Stimulated activated CD4-positive, alpha-beta T cell treated with anti-CD3 and anti-CD28 coated beads, TNF-alpha, amount 100 ng/mL, for 1 hour (primary cell): Measurements from ENCODE around the gene XPC.

Source experiments
- DNase-seq, 3 donors: peaks; one replicate each; pipeline ENCODE4 v3.0.0-alpha.2; 2020; ENCODE audit warnings: low read depth in 3 of 3, low spot score in 1 of 3

The XPC gene

GRCh38 chr3:14148041-14148985, 30.1 kb downstream of the XPC start:
- DNase-seq: no peak

DNA sequence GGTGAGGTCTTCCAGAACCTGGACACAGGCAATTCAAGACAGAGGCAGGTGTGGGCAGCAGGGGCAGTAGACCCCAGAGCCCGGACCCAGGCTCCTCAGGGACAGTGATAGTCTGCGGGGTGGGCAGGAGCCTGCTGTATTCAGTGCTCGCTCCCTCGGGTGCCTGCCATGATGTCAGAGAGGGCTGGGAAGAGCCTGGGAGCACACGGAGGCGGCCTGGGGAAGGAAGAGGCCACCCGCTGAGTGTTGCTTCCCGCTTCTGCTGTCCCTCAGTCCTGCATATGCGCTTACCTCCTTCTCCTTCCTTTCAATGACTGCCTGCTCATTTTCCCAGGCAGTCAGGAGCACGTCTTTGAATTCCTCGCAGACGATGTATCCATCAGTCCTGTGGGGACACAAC, 30.8 kb downstream of the XPC start:
- no peak for DNase-seq

GRCh38 chr3:14147066-14147435, 31.4 kb downstream of the XPC start:
- no peak for DNase-seq

DNA sequence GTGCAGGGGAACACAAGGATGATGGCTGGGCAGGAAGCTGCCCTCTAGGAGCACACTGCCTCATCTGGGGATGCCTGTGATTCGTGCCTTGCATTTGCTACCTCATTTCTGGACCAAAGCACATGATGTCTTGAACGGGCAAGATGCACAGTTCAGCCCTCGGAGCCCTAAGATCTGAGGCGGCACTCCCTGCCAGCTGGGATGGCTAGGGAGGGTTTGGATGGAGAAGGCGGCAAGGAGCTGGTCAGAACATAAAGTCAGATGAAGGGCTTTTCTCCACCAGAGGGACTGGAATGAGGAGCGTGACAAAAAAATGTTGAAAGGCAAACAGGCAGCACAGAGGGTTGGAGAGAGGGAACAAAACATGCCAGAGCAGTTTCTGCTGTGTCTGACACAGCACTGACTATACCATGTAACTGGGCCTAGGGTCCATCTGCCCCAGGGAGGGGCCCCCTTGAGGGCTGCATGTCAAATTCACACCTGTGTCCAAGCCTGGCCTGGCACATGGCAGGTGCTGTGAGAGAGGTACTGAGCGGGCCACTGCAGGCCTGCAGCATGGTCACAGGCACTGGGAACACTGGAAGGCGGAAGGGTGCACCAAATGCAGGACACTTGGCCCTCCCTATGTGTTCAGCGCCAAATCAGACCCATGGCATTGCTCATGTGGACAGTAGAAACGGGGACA, 31.9 kb downstream of the XPC start:
- no peak for DNase-seq

GRCh38 chr3:14145670-14146380, 32.6 kb downstream of the XPC start:
- DNase-seq: no peak

- DNase-seq: no peak
Measured at GRCh38 chr3:14145236-14145635, 33.2 kb downstream of the XPC start.

DNA sequence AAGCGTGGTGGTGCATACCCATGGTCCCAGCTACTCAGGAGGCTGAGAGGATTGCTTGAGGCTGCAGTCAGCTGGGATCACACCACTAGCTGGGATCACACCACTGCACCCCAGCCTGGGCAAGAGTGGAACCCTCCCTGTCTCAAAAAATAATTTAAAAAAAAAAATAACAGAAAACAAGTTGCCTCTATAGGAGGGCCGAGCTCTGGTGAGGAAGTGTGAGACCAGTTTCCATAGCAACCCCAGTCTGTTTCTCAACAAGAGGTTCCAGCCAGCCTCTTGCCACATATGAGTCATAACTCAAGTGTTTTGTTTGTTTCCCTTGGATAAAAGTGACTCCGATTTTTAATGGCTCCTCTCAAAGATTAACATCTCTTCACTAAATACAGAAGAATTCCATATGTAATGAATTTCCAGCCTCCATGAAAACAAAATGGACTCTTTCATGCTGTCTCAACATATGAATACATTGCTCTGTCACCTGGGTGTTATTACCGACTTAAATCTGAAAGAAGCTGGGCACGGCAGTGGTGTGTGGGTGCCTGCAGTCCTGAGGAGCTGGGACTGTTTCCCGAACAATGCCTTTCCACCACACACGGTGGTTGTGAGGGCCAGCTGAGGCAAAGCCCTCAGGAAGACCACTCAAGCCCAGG, 33.9 kb downstream of the XPC start:
- DNase-seq: peak in 2 of 3 donors; percentile 48 to 65

- DNase-seq: no peak
Measured at GRCh38 chr3:14143271-14144225, 34.9 kb downstream of the XPC start.

GRCh38 chr3:14142567-14143270, 35.7 kb downstream of the XPC start:
- DNase-seq: no peak

GRCh38 chr3:14141602-14142341, 36.6 kb downstream of the XPC start:
- DNase-seq: no peak

DNA sequence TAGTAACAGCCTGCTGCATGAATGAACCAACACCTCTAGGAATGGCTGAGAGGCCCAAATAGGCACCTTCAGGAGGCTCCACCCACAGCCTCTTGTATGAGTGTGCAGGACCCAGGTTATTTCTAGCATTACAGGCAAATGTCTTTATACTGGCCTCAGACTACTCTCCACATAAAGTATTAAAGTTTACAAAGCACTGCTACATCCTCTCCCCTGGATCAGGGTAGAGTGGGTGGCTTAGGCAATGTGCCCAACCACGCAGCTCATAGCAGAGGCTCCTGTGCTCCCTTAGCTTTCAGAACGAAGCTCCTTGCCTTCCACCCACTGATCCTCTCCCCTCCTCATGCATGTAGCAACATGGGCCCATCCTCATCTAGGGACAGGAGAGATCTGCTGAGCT, 37.3 kb downstream of the XPC start:
- DNase-seq: no peak

- no peak for DNase-seq
Measured at GRCh38 chr3:14140668-14141067, 37.7 kb downstream of the XPC start.

GRCh38 chr3:14139771-14140170, 38.6 kb downstream of the XPC start:
- DNase-seq: no peak

DNA sequence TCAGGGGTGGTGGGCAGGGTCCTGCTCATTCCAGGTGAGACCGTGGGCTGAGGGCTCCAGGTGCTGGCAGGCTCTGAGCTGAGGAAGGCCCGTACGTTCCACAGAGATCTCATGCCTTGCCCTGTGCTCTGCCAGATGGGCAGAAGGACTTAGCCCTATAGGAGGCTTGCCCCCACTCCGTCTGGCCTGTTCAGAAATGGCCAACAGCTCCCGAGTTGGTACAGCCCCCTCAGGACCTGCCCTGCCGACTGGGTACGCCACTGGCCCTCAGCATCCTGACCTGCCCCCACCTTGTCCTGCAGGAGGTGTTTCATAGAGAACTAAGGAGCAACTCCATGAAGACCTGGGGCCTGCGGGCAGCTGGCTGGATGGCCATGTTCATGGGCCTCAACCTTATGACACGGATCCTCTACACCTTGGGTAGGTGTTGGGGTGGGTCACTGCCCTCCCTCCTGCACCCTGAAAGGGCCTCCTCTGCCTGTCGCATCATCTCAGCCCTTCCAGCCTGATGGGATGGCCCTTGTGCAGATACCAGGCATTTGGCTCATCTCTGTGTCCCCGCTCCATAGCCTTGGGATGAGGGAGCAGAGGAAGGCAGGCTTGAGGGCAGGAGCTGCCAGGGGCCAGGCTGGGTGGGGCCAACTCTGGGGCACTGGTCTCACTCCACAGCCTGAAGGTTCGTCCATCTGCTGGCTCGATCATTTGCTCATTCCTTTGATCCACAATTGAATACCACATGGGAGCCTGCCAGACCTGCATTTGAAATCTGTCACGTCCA, 39.3 kb downstream of the XPC start:
- DNase-seq: no peak

DNA sequence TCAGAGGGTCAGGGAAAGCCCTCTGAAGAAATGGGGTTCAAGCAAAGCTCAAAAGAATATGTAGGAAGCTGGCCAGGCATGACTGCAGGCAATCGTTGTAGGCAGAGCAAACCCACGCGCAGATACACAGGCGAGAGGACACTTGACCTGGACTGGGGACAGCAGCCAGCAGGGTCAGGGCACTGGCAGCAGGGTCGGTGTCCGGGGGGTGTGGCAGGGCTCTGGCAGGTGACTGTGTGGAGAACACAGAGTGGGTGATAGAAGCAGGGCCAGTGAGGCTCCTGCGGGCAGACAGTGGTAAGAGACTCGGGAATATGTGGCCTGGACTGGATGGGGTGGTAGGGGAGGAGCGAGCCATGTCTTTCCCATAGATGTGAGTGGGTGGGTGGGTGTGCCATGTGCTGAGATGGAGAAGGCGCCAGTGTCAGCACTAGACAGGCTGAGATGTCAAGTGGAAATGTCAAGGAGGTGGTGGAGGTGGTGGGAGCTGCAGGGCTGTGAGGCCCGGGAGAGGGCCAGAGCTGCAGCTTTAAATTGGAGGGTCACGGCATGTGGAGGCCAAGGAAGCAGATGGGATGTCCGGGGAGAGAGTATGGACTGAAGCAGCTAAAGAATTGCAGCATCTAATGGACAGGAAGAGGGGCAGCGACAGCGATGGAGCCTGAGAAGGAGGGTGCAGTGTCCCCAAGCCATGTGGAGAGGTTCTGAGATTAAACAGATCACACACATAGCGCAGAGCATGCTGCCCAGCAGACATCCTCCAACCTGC, 40.1 kb downstream of the XPC start:
- no peak for DNase-seq

DNA sequence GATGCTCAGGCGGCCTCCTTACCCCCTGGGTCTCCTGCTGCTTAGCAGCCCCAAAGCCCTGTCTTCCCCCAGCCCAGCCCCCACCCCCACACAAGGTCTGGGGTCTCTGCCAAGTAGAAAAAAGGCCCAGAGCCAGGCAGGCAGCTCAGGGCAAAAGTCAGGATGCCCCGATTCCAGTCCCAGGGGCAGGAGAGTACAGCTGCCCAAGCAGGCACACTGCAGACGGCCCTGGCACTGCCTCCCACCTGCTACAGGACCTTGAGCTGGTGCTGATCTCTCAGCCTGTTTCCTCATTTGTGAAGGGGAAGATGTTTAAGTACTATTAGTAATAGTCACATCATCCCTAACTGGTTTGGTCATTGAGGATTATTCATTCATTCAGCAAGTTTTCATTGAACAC, 41.0 kb downstream of the XPC start:
- no peak for DNase-seq

GRCh38 chr3:14137004-14137403, 41.4 kb downstream of the XPC start:
- no peak for DNase-seq
